Ishikawa (cell line): Measurements from ENCODE around the gene TLCD3A.

Source experiments
- CEBPB ChIP-seq: IDR thresholded peaks from 2 replicates; pipeline ENCODE4 v1.6.1; 2012
- CREB1 ChIP-seq: IDR thresholded peaks from 2 replicates; pipeline ENCODE4 v1.6.1; 2012; ENCODE audit warnings: low read depth
- EGR1 ChIP-seq: IDR thresholded peaks from 2 replicates; pipeline ENCODE4 v1.6.1; 2012
- EP300 ChIP-seq: IDR thresholded peaks from 2 replicates; pipeline ENCODE4 v1.6.1; 2012; ENCODE audit warnings: borderline replicate concordance
- FOXM1 ChIP-seq: IDR thresholded peaks from 2 replicates; pipeline ENCODE4 v1.6.1; 2012; ENCODE audit warnings: low read depth, borderline replicate concordance
- MAX ChIP-seq: IDR thresholded peaks from 2 replicates; pipeline ENCODE4 v1.6.1; 2012
- NFIC ChIP-seq: IDR thresholded peaks from 2 replicates; pipeline ENCODE4 v1.6.1; 2012
- RAD21 ChIP-seq: IDR thresholded peaks from 2 replicates; pipeline ENCODE4 v1.6.1; 2012; ENCODE audit warnings: low read depth
- REST ChIP-seq: IDR thresholded peaks from 2 replicates; pipeline ENCODE4 v1.6.1; 2012; ENCODE audit warnings: low read depth, mild to moderate bottlenecking
- TAF1 ChIP-seq: IDR thresholded peaks from 2 replicates; pipeline ENCODE4 v1.6.1; 2012; ENCODE audit warnings: low read depth, mild to moderate bottlenecking
- TCF12 ChIP-seq: IDR thresholded peaks from 2 replicates; pipeline ENCODE4 v1.6.1; 2012; ENCODE audit warnings: low read depth
- TEAD4 ChIP-seq: IDR thresholded peaks from 2 replicates; pipeline ENCODE4 v1.6.1; 2012
- USF1 ChIP-seq: IDR thresholded peaks from 2 replicates; pipeline ENCODE4 v1.6.1; 2012
- YY1 ChIP-seq: IDR thresholded peaks from 2 replicates; pipeline ENCODE4 v1.6.1; 2012; ENCODE audit warnings: low read depth
- ZBTB7A ChIP-seq: IDR thresholded peaks from 2 replicates; pipeline ENCODE4 v1.6.1; 2012; ENCODE audit warnings: low read depth

Gene TLCD3A

GRCh38 chr17:704111-704864 lies 28.1 kb upstream of the TLCD3A start:
- TF ChIP-seq EP300 (no peak), NFIC (no peak), CREB1 (no peak), TAF1 (no peak), USF1 (no peak), RAD21 (no peak), CEBPB (no peak), REST (no peak), FOXM1 (no peak), EGR1 (no peak), TEAD4 (no peak), TCF12 (no peak), ZBTB7A (no peak), MAX (no peak)

GRCh38 chr17:705011-705410 lies 27.4 kb upstream of the TLCD3A start:
- no peak for TF ChIP-seq FOXM1
- no peak for TF ChIP-seq REST
- TF ChIP-seq CREB1 = no peak
- no peak for TF ChIP-seq TEAD4
- no peak for TF ChIP-seq EP300
- TF ChIP-seq TAF1 = no peak
- no peak for TF ChIP-seq TCF12
- TF ChIP-seq ZBTB7A = no peak
- TF ChIP-seq RAD21 = no peak
- TF ChIP-seq CEBPB = no peak
- no peak for TF ChIP-seq MAX
- TF ChIP-seq NFIC = no peak
- TF ChIP-seq EGR1 = no peak
- no peak for TF ChIP-seq YY1
- no peak for TF ChIP-seq USF1

- TF ChIP-seq ZBTB7A (no peak), EGR1 (no peak), USF1 (no peak), YY1 (no peak), CEBPB (no peak), TCF12 (no peak), TEAD4 (no peak), REST (no peak)
These were observed 26.5 kb upstream of the TLCD3A start for GRCh38 chr17:705863-706262.

- TF ChIP-seq RAD21 = no peak
- TF ChIP-seq CEBPB = no peak
- TF ChIP-seq EP300 = no peak
- TF ChIP-seq FOXM1 = no peak
- TF ChIP-seq YY1 = no peak
- no peak for TF ChIP-seq CREB1
- TF ChIP-seq ZBTB7A = no peak
- TF ChIP-seq TAF1 = no peak
- TF ChIP-seq NFIC = no peak
- no peak for TF ChIP-seq USF1
- no peak for TF ChIP-seq EGR1
- no peak for TF ChIP-seq TCF12
- TF ChIP-seq REST = no peak
- no peak for TF ChIP-seq MAX
- no peak for TF ChIP-seq TEAD4
These were observed 24.3 kb upstream of the TLCD3A start for GRCh38 chr17:708132-708531.
